ENCODE results near the gene CD79A.

Gene CD79A

GRCh38 chr19:41919948-41920712, 43.1 kb downstream of the CD79A start:
- DNase-seq (ENCODE audit: low read depth): no peak

- DNase-seq (ENCODE audit: low read depth): no peak
These were observed 44.0 kb downstream of the CD79A start for GRCh38 chr19:41920882-41921576.

DNA sequence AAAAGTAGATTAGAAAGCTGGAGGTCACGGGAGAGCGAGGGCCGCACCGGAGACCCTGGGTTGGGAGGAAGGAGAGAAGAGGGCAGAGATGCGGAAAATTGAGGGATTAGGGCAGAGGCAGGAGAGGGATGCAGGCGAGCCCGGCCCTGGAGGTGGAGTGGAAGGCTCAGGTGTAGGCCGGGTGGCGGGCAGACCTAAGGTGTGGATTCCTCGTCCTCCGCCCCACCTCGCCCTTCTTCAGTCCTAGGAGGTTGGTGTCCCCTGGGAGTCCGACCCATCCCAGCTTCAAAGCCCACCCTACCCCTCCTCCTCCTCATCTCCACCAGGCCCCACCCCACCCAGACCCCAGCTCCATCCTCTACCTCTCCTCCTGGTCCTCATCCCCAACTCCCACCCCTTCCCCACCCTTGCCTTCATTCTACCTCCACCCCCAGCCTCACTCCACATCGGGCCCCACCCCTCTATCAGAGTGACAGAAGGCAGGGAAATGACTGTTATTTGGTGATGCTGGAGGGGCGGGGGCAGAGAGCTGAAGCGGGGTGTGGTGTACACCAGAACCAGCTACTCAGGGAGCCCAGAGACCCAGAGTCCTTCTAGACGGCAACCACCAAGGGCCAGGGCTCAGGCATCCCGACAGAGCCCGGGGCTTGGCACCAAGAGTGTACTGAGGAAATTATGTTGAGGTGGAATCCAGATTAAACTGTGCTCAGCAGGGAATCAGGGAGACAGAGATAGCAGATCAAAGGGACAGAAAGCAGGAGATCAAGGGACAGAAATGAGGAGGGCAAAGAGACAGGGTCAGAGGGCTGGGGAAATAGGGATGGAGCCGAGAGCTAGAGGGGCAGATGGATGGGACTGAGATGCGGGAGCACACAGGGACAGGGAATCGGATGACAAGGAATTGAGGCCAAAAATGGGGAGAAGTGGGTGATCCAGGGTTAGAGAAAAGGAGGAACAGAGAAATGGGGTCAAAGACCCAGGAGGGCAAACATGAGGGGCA, 44.8 kb downstream of the CD79A start:
- no peak for DNase-seq (ENCODE audit: low read depth)

- DNase-seq (ENCODE audit: low read depth): no peak
These were observed 45.5 kb downstream of the CD79A start for GRCh38 chr19:41922585-41922984.

GRCh38 chr19:41923045-41923788, 46.1 kb downstream of the CD79A start:
- DNase-seq (ENCODE audit: low read depth): no peak

GRCh38 chr19:41924151-41925145, 47.4 kb downstream of the CD79A start:
- DNase-seq (ENCODE audit: low read depth): no peak

- DNase-seq (ENCODE audit: low read depth): no peak
These were observed 48.3 kb downstream of the CD79A start for GRCh38 chr19:41925208-41926003.

DNA sequence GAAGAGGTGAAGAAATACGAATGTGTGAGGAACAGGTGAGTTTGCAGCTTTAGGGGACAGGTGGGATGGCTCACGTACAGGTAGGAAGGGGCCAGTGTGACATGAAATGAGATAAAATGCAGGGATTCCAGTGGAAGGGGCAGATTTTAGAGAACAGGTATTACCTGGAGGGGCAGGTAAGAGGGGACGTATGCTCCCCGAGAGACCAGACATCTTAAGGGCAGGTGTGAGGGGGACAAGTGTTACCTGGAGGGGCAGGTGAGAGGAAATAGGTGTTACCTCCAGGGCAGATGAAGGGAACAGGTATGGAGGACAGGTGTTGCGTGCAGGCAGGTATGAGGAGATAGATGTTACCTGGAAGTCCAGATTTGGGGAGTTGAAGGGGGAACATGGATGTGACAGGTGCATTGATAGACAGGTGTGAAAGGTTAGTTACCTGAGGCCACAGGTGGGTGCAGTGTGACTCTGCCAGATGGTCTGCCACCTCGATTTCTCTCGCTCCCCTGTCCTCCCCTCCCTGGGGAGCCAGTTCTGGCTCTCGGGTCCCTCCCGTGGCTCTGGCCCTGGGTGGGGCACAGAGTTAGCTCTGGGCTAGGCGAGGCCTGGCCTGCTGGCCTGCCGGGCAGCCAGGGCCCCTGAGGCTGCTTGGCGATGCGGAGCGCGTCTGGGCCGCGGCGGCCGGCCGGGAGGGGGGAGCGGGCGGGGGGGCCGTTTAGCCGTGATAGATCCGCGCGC, 49.1 kb downstream of the CD79A start:
- DNase-seq (ENCODE audit: low read depth): no peak

- DNase-seq (ENCODE audit: low read depth): no peak
These were observed 49.9 kb downstream of the CD79A start for GRCh38 chr19:41926763-41927496.

- no peak for DNase-seq (ENCODE audit: low read depth)
These were observed 50.6 kb downstream of the CD79A start for GRCh38 chr19:41927497-41928192.

- DNase-seq (ENCODE audit: low read depth): no peak
These were observed 51.2 kb downstream of the CD79A start, which contains the start of gene ERFL for GRCh38 chr19:41928221-41928683. Gene ERFL (minus strand): TSS chr19:41928449. CDS start chr19:41912919, 15,530 bp downstream.

DNA sequence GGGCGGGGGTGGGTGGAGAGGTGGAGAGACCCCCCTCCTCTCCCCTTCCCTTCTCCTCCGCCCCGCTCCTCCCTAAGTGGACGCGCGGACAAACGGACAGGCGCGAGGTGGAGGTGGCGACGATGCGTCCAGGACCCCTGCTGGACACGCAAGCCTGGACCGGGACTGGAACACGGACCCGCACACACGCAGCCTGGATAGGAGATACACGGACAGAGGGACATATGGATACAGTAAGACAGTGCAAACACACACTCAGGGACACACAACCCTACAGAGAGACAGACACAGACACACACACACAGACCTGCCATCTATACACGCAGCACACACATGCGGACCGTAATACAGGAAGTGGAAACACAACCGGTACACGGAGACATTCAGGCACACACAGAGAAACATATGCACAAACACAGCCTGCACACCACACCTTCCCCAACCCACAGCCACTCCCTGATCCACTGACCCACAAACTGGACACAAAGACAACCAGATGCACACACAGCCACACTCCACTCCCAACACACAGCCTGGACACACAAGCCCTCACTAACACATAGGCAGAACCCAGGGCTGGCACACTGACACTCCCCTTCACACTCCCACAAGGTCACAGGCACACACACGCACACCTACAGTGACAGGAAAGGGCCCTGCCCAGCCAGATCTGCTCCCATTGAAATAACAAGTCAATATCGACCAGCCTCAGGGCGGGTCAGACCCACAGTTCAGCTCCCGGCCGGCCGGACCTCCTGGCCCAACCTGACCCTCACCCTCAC, 51.9 kb downstream of the CD79A start:
- no peak for DNase-seq (ENCODE audit: low read depth)

- no peak for DNase-seq (ENCODE audit: low read depth)
These were observed 52.5 kb downstream of the CD79A start for GRCh38 chr19:41929536-41930071.

DNA sequence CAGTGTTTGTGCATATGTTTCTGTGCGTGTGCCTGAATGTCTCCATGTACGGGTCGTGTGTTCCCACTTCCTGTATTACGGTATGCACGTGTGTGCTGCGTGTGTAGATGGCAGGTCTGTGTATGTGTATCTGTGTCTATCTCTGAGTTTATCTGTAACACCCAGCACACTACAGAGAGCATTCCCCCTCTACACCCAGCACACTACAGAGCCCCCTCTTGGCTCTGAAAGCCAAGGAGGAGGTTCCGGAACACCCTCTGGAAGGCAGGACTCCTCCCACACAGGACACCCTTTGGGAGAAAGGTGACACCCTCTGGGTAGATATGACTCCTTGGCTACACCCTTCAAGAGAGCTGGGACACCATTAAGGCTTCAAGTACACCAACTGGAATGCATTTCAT, 53.2 kb downstream of the CD79A start:
- DNase-seq (ENCODE audit: low read depth): no peak
